Measurements from ENCODE around the gene ALOX12B.
A peak's percentile ranks its signal among the peaks of the same experiment; 100 is the strongest.

The ALOX12B gene

DNA sequence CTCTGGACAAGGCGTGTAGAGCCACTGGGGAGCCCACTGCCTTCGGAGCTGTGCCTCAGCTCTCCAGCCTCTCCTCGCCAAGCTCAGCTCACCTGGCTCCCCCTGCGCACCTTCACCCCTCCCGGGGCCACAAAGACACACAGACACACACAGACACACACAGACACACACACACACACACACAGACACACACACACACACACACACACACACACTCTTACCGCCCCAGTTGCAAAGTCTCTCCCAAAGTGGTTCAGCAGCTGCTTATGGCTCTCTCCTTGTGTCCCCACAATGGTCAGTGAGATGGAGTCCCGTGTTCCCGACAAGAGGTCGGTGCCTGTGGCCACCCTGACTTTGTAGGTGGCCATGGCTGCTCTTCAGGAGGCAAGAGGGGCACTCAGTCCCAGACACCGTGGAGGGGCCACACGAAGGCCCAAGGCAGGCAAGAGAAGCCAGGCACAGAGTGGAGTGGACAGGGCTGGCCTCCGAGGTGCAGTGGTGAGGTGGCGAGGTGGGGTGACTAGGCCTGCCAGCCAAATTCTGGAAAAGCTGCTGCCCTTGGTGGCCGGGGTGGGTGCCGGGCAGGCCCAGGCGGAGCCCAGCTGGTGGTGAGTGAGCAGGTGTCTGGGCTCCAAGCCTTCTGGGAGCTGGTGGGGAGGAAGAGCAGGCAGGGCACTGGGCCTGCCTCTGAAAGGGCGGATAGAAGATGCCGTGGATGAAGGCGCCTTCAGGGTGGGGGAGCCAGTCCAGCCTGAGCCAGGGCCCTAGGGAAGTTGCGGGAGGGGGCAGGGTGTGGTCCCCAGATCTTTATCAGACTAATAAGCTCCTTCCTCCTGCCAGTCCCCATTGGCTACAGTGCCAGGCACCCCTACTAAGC lies at the start of gene ALOX12B:
Gene ALOX12B, minus strand, starts transcription at position 642 of the 877 bp plus-strand sequence. Its CDS starts 274 bp downstream, at position 368.
- no peak for DNase-seq (ENCODE audit: low spot score)

DNA sequence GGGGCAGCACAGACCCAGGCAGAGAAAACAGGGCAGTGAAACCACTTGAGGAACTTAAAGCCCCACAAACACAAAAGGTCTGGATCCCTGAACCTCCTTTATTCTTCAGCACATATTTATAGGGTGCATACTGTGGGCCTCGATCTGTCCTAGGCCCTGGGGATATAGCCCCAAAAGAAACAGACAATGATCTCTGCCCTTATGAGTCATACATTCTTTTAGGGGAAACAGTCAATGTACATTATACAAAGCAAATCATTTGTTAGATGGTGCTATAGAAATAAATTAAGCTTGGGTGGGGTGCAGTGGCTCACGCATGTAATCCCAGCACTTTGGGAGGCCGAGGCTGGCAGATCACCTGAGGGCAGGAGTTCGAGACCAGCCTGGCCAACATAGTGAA lies 46.4 kb upstream of the ALOX12B start:
- DNase-seq (ENCODE audit: low spot score): no peak

DNA sequence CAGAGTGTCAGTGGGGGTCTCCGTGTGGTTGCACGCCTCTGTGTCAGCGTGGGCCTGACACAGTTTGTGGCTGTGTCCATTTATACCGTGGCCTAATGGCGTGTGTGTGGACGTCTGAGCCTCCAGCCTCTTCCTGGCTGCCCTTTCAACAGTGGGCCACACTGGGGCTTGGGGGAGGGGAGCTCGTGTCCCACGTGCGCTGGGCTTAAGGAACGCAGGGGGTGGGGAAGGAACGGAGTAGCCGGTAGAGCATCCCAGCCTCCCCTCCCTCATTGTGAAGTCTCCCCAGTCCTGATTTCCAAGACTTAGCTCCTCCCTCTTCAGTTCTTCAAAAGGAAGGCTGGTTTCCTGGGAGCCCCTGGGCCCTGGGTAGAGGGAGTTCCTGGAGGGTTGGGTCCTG lies 45.9 kb upstream of the ALOX12B start:
- no peak for DNase-seq (ENCODE audit: low spot score)

DNA sequence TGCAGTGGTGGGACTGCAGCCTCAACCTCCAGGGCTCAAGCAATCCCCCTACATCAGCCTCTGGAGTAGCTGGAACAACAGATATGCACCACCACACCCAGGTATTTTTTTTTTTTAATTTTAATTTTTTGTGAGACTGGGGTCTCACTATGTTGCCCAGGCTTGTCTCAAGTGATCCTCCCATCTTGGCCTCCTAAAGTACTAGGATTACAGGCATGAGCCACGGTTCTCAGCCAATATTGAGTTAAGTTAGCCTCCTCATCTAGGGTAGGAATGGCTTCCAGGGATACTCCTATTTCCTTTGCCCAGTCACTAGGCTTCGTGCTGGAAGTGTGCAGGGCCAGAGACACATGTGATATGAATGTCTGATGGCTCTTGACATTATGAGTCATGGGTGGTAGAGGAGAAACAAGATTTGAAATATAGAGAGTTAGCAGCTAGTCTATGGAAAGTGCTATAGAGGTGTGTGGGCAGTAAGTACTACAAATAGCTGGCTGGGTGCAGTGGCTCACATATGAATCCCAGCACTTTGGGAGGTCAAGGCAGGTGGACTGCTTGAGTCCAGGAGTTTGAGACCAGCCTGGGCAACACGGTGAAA lies 44.4 kb upstream of the ALOX12B start:
- DNase-seq (ENCODE audit: low spot score): no peak

DNA sequence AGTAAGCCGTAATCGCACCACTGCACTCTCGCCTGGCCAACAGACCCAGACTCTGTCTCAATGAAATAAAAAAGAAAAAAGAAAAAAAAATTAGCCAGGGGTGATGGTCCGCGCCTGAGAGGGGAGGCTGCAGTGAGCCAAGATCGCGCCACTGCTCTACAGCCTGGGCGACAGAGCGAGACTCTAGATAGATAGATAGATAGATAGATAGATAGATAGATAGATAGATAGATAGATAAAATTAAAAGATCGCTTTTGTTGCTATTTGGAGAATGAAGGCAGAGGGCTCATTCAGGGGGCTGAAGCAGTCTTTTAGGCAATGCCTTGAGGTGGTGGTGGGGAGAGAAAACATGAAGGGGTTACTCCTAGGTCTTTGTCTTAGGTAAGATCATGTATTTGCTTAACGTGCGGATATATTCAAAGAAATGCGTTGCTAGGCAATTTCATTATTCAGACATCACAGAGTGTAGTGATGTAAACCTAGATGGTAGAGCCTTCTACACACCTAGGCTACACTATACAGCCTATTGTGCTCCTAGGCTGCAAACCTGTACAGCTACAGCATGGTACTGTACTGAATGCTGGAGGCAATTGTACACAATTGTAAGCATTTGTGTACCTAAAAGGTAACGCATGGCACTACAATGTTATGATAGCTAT lies 40.7 kb upstream of the ALOX12B start:
- no peak for DNase-seq (ENCODE audit: low spot score)

DNA sequence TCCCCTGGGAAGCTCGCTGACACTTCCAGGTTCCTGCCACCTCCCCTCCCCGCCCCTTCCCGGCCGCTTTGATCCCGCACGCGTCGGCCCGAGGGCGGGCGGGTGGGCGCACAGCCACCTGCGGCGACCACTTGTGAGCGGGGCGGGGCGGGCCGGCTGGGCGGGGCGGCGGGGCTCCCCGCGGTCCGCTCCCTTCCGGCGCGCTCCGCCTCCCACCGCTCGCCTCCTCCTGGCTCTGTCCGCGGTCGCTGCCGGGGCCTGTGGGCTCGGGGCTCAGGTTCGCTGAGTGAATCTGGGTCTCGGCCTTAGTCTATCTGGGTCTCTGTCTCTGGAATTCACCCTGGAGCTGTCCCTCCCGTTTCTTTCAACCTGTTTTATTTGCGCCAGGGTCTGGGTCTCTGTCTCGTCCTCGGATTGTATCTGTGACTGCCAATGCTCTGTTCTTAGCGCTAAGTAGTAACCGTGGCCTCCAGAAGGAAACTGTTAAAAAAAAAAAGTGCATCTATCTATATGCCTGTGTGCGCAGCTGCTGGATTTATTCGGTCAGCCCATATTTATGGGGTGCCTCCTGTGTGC lies 39.1 kb upstream of the ALOX12B start:
- no peak for DNase-seq (ENCODE audit: low spot score)

DNA sequence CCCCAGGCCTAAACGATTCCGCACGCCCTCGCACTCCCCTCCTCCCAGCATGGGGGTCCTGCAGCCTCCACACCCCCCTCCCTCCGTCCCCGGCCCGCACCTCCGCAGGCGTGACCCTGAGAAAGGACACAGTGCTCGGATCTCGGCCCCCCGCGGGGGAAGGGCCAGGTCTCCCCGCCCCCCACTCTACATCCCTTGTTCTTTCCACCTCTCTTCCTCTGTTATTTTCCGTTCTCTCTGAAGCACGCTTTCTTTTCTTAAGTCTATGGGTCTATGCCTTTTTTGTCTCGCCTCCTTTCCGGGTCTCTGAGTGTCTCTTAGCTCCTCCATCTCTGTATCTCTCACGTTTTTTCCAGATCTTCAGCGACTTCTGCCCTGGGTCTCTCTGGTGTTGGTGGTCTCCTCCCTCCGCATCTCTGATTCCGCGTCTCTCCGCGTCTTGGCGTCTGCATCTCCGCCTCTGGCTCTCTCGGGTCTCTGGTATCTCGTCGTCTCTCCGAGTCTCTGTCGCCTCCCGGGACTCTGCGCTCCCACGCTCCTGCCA lies 38.5 kb upstream of the ALOX12B start:
- no peak for DNase-seq (ENCODE audit: low spot score)

DNA sequence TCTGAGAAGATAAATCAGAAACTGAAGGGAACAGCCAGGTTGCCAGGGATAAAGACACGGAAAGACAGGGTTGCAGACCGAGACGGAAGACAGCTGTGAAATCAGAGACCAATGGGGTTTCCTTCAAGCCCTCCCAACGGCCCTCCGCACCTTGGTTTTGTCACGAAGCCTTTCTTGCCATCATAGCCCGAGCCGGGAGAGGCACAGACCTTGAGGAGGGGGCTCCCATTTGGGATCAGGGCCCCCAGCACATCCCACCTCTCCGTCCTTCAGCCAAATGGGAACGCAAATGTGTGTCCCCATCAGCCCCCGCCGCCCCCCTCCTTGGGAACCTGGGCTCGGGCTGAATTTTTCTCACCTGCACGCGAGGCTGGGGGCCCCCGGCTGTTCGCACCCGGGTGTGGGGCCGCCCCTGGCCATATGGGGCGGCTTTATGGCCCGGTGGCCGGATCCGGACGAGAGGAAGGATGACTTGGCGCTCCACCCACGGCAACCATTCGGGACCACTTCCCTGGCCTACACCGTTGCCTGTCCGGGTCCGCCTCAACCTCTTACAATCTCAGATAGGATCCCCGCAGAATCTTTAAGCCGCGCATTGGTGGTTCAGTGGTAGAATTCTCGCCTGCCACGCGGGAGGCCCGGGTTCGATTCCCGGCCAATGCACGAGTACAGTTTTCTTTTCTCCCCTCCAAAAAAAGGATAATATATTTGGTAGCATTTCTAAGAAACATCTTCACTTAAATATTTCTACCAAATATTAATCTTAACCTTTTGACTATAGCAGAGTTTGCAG lies 37.8 kb upstream of the ALOX12B start:
- DNase-seq (ENCODE audit: low spot score): peak; percentile 76

DNA sequence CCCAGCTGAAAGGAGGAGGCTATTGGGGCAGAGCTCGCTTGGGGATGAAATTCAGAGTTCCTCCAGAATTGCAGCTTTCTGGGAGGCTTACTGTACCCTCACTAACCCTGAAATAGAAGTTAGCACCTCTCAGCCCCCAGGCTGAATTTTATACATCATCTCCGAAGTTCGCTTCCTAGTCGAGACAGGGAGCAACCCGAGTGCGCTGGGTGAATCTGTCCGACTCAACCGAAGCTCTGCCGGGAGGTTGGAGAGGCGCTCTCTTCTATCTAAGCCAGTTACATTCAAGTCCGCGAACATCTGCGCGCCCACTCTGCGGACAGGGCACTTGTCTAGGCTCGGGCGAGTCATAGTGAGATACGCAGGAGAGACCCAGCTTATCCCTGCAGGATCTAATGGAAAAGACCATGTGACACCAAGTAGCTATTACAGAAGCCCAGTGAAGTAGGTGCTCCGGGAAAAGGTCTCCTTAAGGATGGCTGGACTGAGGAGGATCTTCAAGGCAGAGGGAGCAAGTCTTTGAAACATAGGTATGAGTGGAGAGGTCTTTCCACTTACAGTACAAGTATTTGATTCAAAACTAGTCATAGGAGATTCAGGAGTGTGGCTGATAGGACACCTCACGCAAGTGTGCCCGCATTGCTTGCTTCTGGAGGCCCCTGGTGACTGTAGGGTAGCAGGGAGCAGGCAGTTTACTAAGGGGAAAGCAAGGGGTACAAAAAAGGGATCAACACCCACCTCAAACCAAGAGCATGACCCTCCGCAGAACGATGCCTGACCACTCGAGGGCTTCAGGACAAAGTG lies 37.0 kb upstream of the ALOX12B start:
- no peak for DNase-seq (ENCODE audit: low spot score)

DNA sequence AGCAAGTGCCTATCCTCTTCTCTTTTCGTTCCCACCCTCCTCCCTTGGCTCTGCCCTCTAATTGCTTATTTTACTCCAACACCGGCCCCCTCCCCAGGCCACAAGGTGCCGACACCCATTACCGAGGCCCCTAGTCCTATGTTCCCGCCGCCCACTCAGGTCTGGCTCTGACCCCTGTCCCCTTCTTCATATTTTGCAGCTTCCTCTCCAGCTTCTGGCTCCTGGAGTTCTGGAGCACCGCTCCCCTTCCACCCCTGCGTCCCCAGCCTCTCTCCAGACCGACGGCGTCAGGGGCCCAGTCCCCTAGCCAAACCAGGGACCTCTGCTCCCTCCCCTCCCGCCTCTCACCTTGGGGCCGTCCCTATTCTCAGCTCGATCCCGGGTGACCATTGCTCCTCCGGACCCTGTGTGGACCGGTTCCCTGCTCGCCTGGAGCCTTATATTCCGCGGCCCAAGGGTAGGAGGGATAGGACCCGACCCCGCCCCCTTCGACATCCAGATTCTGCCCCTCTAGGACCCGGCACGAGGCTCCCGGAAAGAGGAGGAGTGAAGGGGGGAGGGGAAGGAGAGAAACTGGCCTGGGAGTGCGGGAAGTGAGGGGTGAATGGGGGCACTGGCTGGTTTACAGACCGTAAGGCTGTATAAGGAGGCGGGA lies 36.3 kb upstream of the ALOX12B start, which contains the start of gene HES7:
Gene HES7, minus strand, starts transcription at position 412 of the 655 bp plus-strand sequence. Its CDS starts 22 bp downstream, at position 390.
- no peak for DNase-seq (ENCODE audit: low spot score)

DNA sequence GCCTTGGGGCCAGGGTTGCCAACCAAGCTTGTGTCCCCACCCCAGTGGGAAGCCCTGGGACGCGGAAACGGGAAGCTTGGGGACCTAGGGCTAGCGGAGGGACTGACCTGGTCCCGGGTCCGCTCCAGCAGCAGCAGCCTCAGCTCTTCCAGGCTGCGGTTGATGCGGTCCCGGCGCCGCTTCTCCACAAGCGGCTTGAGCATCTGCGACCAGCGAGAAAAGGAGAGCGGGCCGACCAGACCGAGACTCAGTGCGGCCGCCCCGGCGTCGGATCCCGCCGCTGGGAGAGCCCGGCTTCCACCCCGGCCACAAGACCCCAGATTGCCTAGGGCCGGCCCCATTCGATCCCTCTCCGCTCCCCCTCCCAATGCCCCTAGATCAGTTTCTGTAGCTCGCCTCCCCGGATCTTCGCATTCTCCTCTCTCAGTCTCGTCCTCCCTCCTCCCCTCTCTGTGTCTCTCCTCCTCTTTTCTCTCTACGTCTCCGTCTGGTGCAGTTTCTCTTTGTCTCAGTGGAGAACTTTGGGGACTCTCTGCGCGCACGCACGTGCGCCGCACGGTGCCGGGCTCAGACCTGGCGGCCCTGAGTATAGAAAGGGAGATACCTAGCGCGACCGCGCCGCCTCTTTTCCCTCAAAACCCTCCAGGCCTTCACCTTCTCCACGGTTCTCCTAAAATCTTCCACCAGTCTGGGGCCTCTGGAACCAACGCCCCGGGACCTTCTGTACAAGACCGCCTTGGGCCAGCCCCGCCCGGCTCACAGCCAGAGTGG lies 35.6 kb upstream of the ALOX12B start:
- DNase-seq (ENCODE audit: low spot score): no peak

DNA sequence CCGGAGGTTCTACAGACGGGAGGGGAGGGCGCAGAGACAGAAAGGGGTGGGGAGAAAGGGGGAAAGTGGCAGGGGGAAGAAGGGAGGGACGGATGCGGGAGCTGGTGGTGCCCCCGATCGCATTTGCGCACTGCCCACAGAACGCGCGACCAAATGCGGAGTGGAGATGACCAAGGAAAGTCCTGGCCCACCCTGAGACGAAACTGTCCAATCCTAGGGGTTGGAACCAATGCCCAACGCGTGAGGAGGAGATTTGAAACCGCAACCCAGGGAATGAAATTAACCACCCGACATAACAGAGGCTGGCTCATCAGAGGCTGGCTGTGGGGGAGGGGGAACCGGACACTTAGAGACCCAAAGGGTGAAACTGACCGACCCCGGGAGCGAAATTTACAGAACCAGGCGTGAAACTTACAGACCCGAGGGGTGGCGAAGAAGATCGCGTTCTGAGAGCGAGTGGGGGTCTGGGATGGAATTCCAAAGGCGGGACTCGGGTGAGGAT lies 35.0 kb upstream of the ALOX12B start:
- DNase-seq (ENCODE audit: low spot score): no peak

DNA sequence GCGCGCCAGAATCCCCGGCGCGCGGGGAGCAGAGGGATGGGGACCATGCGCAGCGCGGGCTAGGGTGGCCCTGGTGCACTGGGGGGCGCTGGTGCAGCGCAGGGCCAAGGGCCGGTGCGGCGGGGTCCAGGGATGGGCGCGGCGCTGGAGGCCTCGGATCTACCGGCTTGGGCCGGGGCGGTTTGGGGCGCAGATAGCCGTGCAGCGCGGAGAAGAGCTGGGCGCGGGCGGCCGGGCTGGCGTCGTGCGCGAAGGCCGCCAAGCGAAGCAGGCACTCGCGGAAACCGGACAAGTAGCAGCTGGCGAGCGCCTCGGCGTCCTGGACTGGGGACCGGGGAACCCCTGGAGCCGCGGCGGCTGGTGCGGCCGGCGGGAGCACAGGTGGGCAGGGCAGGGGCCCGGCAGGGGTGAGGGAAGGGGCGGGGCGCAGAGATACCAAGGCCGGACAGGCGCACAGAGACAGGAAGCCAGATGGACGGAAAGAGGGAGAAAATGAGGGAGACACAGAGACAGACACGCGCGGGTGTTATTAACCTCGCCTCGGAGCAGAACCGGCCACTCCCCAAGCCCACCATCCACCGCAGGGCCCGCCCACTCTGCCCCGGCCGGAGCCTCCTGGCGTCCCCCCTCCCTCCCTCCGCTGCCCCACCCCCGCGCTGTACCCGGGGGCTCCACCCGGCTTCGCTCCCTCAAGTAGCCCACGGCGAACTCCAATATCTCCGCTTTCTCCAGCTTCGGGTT lies 34.3 kb upstream of the ALOX12B start:
- no peak for DNase-seq (ENCODE audit: low spot score)

DNA sequence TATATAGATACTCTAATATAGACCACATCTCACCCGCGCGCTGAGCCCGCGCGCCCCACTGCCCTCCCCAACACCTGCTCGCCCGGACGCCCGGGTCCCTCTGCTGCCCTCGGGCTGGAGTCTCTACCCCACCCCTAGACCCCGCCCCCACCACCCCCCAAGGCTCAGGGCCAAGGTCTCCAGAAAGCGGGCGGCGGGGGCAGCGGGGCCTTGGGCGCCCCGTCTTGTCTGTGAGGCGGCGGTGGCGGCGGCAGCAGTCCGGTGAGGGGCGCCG lies 33.8 kb upstream of the ALOX12B start:
- no peak for DNase-seq (ENCODE audit: low spot score)

DNA sequence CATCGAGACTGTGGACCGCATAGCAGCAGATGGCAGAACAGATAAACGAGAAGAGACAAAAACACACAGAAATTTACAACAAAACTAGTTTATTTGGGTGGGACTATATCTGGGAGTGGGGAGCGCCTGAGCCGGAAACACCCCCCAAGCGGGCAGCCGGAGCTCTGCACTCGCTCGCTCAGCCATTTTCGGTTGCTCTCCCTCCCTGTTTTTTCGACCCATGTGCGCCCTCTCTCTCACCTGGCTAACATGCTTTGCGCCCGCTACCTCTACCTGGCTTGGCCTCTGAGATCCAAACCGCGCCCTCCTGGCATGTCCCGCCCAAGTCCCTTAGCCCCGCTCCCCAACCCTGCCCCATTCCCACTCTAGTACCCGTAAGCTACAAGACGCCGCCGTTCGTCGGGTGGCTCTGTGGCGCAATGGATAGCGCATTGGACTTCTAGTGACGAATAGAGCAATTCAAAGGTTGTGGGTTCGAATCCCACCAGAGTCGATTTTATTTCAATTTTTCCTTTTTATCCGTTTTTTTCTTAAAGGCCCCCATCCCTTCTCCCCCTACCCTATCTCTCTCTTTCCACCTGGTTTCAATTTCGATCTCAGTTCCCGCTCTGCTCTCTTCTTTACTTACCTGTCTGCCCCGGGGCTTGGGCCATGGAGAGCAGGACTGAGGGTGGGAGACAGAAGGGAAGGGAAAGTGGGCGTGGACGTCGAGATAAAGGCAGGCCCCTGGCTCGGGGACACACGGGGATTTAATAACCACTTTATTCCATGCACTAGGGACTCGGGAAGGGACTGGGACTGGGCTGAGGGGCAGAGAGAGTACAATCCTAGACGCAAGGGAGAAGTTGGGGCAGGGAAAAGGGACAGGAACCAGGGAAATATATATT lies 33.2 kb upstream of the ALOX12B start:
- peak; percentile 86 for DNase-seq (ENCODE audit: low spot score)

DNA sequence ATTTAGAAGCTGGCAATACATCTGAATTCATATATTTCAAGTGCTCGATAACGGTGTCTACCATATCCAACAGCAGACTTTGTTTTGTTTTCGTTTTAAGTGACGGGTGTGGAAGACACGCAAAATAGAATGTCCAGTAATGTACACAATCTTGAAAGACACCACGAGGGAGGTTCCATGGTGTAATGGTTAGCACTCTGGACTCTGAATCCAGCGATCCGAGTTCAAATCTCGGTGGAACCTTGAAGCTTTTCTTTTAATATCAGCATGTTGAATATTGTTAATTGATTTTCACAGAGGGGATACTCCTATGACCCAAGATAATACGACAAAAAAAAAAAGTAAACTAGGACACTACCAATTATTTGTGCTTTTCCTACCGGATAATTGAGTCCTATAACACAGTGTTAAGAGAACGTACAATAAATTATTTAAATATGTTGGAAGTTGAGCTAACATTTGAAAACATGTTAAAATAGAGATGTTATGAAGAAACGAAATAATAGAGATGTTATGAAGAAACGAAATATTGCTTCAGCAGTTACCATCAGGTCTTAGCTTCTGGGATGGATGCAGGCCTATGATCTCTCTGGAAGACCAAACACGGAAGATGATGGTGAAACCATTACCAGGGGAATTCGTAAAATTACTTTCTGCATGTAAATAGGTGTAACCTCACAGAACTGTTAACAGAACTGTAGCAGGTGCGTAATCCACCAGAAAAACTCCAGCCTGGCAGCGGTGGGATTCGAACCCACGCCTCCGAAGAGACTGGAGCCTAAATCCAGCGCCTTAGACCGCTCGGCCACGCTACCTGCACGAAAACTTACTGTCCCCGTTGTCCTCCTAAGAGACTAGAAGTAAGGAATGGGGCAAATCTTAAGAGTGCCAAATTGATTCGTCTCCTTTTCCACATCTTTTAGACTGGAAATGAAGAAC lies 32.3 kb upstream of the ALOX12B start:
- DNase-seq (ENCODE audit: low spot score): peak; percentile 90
